Tibial nerve (tissue), 4 donors: Measurements from ENCODE around the gene MOCOS. TPM values are rescaled to one million over a fixed set of nuclear protein-coding genes. Genes with fewer than 3 reads are reported as not detected.
"Not testable (repeated sequence)": the region's sequence is repeated elsewhere in the genome, so short reads cannot be mapped to it uniquely, and the experiment has no call there.

Experiments
- DNase-seq, 2 donors: peaks; one replicate each; pipeline ENCODE4 v3.0.0-alpha.2; 2019; ENCODE audit warnings: low spot score in 2 of 2
- H3K27ac ChIP-seq, 4 donors: fragments of 200-600 bp; sonication (generic) in 3 of 4; one replicate each; pipeline ENCODE4 v1.5.1; 2017 to 2019; ENCODE audit warnings: mild to moderate bottlenecking in 1 of 4
- H3K27me3 ChIP-seq, 2 donors: fragments of 200-600 bp; sonication (generic) in 1 of 2; one replicate each; pipeline versions ENCODE4 v1.5.1 to v1.6.0; 2017 to 2019
- H3K36me3 ChIP-seq, 3 donors: fragments of 200-600 bp; sonication (generic); one replicate each; pipeline ENCODE4 v1.5.1; 2018 to 2019
- H3K4me1 ChIP-seq, 4 donors: fragments of 200-600 bp; sonication (generic) in 3 of 4; one replicate each; pipeline ENCODE4 v1.5.1; 2017 to 2019
- H3K4me3 ChIP-seq, 4 donors: fragments of 200-600 bp; sonication (generic) in 3 of 4; one replicate each; pipeline ENCODE4 v1.5.1; 2017 to 2019; ENCODE audit warnings: mild to moderate bottlenecking in 1 of 4, moderate library complexity in 1 of 4
- H3K9me3 ChIP-seq, 4 donors: fragments of 200-600 bp; sonication (generic) in 3 of 4; one replicate each; pipeline ENCODE4 v1.5.1; 2017 to 2019
- EP300 ChIP-seq, 2 donors: sonication (generic); formaldehyde crosslinking; IDR thresholded peaks; one replicate each; pipeline ENCODE4 v1.6.1; 2017; ENCODE audit warnings: antibody characterized with exemption in 2 of 2, mild to moderate bottlenecking in 1 of 2
- POLR2A ChIP-seq, 2 donors: fragments of 450-650 bp; IDR thresholded peaks; one replicate each; pipeline ENCODE4 v1.6.1; 2017; ENCODE audit warnings: antibody characterized with exemption in 2 of 2, mild to moderate bottlenecking in 2 of 2, moderate library complexity in 2 of 2
- WGBS, 2 donors: methylation state at CpG; one replicate each; pipeline ENCODE4 v1.1.5; 2018; 5-methylcytosine and 5-hydroxymethylcytosine counted together
- total RNA-seq, 4 donors: library from RNA; depleted of rRNA; stranded (reverse); fragments of >200 nt; gene quantifications; one replicate each; pipeline ENCODE4 v1.1.0, GENCODE V29; 2016
- TF ChIP-seq, protein P1 (sequence below), 5 experiments: fragments of 200-600 bp in 3 of 5; fragments of 450-650 bp in 2 of 5; sonication (generic) in 3 of 5; IDR thresholded peaks; one replicate each; pipeline ENCODE4 v1.5.1; 2016 to 2019; ENCODE audit warnings: antibody characterized with exemption in 5 of 5, mild to moderate bottlenecking in 3 of 5, moderate library complexity in 2 of 5

Gene MOCOS
- total RNA-seq, 4 donors from 2014 or later, result 6.9 to 10.2 (median 8.9) TPM

DNA sequence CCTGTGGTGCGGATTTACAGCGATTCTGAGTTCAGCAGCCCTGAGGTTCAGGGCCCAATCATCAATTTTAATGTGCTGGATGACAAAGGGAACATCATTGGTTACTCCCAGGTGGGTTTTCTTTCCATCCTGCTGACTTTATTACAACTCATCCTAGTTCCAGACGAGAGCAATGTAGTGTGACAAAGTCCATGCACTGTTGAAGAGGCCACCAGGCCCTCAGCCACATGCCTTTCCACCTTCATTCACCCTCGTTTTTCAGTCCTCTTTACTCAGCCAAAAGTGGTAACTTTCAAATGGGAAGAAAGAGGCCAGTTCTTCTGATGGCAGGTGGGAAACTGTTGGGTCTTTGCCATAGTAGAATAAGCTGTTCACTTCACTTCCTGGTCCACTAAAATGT is 17.9 kb downstream of the MOCOS start:
- TF ChIP-seq POLR2A (IDR thresholded peaks at IDR 0.05) (no peak), EP300 (IDR thresholded peaks at IDR 0.05) (no peak)
- TF ChIP-seq, protein P1, sequence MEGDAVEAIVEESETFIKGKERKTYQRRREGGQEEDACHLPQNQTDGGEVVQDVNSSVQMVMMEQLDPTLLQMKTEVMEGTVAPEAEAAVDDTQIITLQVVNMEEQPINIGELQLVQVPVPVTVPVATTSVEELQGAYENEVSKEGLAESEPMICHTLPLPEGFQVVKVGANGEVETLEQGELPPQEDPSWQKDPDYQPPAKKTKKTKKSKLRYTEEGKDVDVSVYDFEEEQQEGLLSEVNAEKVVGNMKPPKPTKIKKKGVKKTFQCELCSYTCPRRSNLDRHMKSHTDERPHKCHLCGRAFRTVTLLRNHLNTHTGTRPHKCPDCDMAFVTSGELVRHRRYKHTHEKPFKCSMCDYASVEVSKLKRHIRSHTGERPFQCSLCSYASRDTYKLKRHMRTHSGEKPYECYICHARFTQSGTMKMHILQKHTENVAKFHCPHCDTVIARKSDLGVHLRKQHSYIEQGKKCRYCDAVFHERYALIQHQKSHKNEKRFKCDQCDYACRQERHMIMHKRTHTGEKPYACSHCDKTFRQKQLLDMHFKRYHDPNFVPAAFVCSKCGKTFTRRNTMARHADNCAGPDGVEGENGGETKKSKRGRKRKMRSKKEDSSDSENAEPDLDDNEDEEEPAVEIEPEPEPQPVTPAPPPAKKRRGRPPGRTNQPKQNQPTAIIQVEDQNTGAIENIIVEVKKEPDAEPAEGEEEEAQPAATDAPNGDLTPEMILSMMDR (IDR thresholded peaks at IDR 0.05), result no peak
- no peaks in the 10 kb centered on the region for H3K36me3 ChIP-seq
- 78 to 83% methylated on average over 4 of the region's 4 CpGs for WGBS, 2 donors
- no peaks in the 10 kb centered on the region for H3K4me1 ChIP-seq
- peaks cover 0 to 8% (median 0%) of the 10 kb centered on the region in 4 donors for H3K9me3 ChIP-seq
- DNase-seq, result no peak
- H3K4me3 ChIP-seq, result no peak overlapping the region
- H3K27ac ChIP-seq, result no peak overlapping the region
- H3K27me3 ChIP-seq, result no peaks in the 10 kb centered on the region

DNA sequence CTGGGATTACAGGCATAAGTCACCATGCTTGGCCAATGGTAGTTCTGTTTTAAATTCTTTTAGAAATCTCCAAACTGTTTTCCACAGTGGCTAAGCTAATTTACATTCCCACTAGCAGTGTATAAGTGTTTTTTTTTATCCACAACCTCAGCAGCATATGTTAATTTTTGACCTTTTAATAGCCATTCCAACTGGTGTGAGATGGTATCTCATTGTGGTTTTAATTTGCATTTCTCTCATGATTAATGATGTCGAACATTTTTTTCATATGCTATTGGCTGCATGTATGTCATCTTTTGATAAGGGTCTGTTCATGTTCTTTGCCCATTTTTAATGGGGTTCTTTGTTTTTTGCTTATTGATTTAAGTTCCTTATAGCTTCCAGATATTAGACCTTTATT is 20.0 kb downstream of the MOCOS start:
- no peak overlapping the region for H3K4me3 ChIP-seq
- TF ChIP-seq, protein P1 (IDR thresholded peaks at IDR 0.05), result no peak
- TF ChIP-seq POLR2A (IDR thresholded peaks at IDR 0.05), result no peak
- no peak for TF ChIP-seq EP300 (IDR thresholded peaks at IDR 0.05)
- no peak overlapping the region for H3K27ac ChIP-seq
- DNase-seq, result no peak
- H3K9me3 ChIP-seq, result peaks cover 0 to 8% (median 0%) of the 10 kb centered on the region in 4 donors
- peaks cover 0 to 8% (median 1%) of the 10 kb centered on the region in 4 donors for H3K4me1 ChIP-seq
- no peaks in the 10 kb centered on the region for H3K27me3 ChIP-seq
- WGBS, 2 donors, result 95 to 97% methylated on average over 1 of the region's 1 CpG
- no peaks in the 10 kb centered on the region for H3K36me3 ChIP-seq

DNA sequence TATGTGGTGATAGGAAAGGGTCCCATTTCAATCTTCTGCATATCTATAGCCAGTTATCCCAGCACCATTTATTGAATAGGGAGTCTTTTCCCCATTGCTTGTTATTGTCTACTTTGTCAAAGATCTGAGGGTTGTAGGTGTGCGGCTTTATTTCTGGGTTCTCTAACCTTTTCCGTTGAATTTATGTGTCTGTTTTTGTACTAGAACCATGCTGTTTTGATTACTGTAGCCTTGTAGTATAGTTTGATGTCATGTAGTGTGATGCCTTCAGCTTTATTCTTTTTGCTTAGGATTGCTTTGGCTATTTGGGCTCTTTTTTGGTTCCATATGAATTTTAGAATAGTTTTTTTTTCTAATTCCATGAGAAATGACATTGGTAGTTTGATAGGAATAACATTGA is 20.7 kb downstream of the MOCOS start:
- H3K27me3 ChIP-seq, H3K27ac ChIP-seq, H3K36me3 ChIP-seq, DNase-seq, H3K4me3 ChIP-seq, H3K9me3 ChIP-seq: not testable (repeated sequence)
- peaks cover 0 to 15% (median 3%) of the 10 kb centered on the region in 4 donors for H3K4me1 ChIP-seq
- 93 to 98% methylated on average over 2 of the region's 2 CpGs for WGBS, 2 donors

DNA sequence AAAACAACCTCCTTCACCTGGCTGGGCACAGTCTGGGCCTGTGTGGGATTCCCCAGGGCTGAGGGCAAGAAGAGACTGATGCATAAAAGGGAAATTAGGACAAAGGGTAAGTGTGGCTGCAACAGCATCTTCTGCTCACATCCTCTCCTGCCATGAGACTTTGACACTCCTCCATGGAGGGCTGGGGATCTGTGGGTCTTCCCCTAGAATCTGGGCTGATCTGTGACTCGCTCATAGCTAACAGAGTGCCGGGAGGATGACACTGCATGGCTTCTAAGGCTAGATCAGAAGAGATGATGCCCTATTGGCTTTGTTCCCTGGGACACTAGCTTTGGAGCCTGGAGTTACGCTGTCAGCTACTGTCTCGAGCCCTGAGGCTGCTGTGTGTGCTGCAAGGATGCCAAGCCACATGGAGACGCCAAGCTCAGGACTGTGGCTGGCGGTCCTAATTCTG is 24.3 kb downstream of the MOCOS start:
- H3K36me3 ChIP-seq, result no peaks in the 10 kb centered on the region
- TF ChIP-seq, protein P1 (IDR thresholded peaks at IDR 0.05), result no peak
- no peak for TF ChIP-seq EP300 (IDR thresholded peaks at IDR 0.05)
- no peak for TF ChIP-seq POLR2A (IDR thresholded peaks at IDR 0.05)
- peaks cover 0 to 8% (median 0%) of the 10 kb centered on the region in 4 donors for H3K9me3 ChIP-seq
- no peak for DNase-seq
- 74 to 77% methylated on average over 6 of the region's 6 CpGs for WGBS, 2 donors
- H3K27ac ChIP-seq, result no peak overlapping the region
- H3K4me3 ChIP-seq, result no peak overlapping the region
- H3K4me1 ChIP-seq, result peaks cover 0 to 20% (median 3%) of the 10 kb centered on the region in 4 donors
- no peaks in the 10 kb centered on the region for H3K27me3 ChIP-seq

DNA sequence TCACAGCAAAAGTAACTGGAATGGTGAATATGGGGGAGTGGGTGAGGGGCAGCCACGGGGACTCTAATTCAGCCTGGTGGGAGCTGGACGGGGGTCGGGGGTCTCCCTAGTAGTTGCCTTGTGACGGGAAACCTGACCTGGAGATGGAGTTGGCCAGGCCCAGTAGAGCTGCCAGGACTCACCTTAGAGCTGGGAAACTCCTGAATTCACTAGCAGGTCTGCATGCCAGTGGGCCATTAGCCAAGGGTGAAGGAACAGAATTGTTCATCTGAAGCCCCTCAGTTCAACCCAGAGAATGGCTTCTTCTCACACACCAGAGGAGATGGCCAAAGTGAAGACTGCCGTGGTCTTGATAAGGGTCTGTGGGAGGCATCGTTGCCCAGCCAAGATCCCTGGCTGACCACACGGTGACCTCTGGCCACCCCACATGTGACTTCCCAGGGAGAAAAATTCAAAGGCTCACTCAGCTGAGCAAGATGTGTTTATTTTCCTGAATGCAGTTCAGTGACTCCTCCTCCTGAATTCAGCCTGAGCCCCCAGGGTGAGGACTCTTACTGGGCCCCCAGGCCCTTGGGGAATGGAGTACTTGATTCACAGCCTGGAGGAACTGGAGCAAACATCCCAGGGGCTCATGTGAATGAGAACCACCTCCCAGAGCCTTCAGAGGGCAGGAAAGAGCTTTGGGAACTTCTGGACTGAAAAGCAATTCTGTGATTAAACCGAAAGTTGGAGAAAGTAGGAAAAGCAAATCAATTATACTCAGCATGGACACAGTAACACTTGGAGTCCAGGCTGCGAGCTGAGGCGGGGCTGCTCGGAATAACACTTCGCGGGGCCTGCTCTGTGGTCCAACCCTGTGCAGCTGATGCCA is 25.2 kb downstream of the MOCOS start:
- Histone ChIP-seq H3K27ac (peak overlapping the region in 1 of 4 donors; percentile 31), H3K4me3 (no peak overlapping the region), H3K4me1 (peaks cover 0 to 20% (median 3%) of the 10 kb centered on the region in 4 donors), H3K27me3 (no peaks in the 10 kb centered on the region), H3K9me3 (peaks cover 0 to 8% (median 0%) of the 10 kb centered on the region in 4 donors), H3K36me3 (no peaks in the 10 kb centered on the region)
- TF ChIP-seq, protein P1 (IDR thresholded peaks at IDR 0.05), result no peak
- TF ChIP-seq EP300 (IDR thresholded peaks at IDR 0.05) (no peak), POLR2A (IDR thresholded peaks at IDR 0.05) (no peak)
- 70 to 74% methylated on average over 13 of the region's 13 CpGs for WGBS, 2 donors
- DNase-seq, result no peak
